HG03432 (cell line): ENCODE measurements around the gene CDHR4.
"Not testable (repeated sequence)": the region's sequence is repeated elsewhere in the genome, so short reads cannot be mapped to it uniquely, and the experiment has no call there.

Experiments used
- ATAC-seq: cut with Tn5 transposase; IDR thresholded peaks from one replicate; pipeline ENCODE4 v1.9.1; 2021; ENCODE audit warnings: mild to moderate bottlenecking, moderate library complexity; ENCODE audit not compliant: unreplicated experiment

Gene CDHR4

DNA sequence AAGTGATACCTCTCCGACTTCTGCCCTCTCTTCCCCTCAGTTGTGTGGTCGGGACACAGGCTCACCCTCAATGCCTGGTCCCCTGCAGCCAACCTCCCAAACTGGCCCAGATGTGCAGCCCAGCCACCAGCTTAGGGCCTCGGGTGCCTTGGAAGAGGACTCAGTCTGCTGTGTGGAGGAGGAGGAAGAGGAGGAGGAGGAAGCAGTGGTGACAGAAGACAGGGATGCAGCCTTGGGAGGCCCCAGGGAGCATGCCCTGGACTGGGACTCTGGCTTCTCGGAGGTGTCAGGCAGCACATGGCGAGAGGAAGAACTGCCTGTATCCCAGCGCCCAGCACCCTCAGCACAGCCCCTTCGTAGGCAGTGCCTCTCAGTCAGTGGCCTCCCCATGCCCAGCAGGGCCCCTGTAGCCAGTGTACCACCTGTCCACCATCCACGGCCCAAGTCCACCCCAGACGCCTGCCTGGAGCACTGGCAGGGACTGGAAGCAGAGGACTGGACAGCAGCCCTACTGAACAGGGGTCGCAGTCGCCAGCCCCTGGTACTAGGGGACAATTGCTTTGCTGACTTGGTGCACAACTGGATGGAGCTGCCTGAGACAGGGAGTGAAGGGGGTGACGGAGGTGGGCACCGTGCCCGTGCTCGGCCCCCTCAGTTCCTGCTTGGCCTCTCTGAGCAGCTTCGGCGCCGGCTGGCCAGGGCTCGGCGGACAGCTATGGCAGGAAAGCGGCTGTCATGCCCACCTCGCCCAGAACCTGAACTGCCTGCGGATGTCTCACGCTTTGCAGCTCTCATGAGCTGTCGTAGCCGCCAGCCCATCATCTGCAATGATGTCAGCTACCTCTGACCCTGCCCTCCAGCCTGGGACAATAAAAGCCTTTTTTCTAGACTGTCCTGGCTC lies 4.7 kb upstream of the CDHR4 start:
- ATAC-seq = no peak

DNA sequence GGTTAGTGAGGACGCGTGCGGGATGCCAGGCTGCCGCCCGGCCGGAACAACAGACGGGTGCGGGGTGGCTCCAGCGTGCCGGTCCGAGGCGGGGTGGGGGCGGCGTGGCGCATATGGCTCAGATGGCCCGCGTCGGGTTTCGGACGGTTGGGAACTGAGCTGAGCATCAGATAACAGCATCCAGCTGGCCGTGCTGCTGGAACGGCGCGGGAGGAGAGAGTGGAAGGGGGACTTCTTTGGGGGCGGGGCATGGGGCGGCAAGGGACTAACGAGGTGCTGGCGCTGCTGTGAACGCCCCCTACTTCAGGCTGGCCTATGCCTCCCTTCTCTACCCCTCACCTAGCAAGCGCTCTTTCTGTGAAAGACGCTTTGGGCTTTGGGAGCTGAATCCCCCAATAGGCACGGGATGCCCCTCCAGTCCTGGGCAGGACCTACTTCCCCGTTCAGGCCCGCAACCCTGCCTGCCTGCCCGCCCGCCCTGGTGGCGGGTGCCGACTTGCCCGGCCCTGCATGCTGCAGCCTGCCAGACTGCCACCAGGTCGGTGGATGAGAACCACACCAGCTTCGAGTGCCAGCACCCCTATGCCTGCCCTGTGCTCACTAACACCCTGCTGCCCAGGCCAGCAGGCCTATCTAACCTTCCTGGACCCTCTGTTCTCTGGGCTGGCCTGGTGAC lies 3.9 kb upstream of the CDHR4 start:
- peak; percentile 7 for ATAC-seq

DNA sequence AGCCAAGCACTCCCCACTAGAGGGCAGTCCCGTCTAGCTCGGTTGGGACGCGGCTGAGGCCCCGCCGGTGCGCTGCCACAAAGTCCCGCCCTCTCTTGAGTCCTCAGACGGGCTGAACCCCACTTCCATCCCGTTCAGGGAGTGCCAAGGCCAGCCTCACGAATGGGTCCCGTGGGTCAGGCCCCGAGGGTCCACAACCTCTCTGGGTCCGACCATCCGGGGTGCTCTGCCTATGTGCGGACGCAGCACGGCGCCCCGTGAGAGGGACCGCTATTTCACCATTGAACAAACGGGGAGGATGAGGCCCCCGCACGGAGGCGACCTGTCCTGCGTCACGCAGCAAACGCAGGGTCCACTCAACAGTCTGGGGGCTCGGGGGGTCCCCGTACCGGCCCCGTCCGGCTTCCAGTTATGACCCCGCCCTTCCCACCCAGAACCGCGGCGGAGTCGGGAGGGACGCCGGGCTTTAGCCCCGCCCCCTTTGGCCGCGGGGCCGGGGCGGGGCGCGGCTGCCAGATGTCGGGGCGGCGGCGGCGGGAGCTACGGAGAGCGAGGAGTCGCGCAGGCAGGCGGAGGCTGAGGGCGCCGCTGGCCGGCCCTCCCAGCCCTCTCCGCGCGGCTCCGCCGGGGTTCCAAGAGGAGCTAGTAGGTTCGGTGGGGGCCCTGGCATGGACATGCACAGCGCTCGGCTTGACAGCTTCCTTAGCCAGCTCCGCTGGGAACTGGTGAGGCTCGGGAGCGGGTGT lies 3.2 kb upstream of the CDHR4 start, which contains the start of gene INKA1:
Gene INKA1, plus strand, starts transcription at position 543 of the 746 bp plus-strand sequence. Its CDS starts 132 bp downstream, at position 675.
- ATAC-seq = peak; percentile 65

DNA sequence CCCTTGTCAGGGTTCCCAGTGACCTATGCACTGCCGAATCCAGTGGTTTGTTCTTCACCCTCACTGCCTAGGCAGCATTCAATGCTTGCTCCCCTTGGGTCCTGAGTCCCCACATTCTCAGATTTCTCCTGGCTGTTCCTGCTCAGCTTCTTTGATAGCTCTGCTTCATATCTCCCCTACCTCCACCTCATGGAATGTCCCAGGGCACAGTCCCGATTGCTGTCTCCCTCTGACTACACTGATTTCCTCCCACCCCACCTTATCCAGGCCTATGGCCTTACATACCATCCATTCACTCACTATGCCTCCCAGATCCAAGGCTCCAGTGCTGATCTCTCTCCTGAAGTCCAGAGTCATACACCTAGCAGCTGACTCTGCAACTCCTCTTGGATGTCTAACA lies 1.5 kb upstream of the CDHR4 start:
- ATAC-seq = no peak

DNA sequence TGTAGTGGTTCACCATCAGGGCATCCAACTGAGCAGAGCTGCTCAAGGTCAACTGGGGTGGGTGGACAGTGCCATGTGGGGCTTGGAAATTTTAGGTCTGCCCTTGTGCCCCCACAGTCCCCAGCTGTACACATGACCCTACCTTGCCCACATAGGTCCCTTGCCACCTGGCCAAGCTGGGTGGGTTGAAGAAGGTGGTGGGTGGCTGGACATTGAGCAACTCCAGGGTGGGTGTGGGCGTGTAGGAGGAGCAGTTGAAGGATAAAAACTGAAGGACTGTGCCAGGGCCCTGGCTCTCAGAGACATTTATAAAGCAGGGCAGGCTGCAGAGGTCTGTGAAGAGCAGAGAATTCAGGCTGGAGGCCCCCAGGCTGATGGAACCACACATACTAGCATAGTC lies 568 bp downstream of the CDHR4 start:
- ATAC-seq = no peak

DNA sequence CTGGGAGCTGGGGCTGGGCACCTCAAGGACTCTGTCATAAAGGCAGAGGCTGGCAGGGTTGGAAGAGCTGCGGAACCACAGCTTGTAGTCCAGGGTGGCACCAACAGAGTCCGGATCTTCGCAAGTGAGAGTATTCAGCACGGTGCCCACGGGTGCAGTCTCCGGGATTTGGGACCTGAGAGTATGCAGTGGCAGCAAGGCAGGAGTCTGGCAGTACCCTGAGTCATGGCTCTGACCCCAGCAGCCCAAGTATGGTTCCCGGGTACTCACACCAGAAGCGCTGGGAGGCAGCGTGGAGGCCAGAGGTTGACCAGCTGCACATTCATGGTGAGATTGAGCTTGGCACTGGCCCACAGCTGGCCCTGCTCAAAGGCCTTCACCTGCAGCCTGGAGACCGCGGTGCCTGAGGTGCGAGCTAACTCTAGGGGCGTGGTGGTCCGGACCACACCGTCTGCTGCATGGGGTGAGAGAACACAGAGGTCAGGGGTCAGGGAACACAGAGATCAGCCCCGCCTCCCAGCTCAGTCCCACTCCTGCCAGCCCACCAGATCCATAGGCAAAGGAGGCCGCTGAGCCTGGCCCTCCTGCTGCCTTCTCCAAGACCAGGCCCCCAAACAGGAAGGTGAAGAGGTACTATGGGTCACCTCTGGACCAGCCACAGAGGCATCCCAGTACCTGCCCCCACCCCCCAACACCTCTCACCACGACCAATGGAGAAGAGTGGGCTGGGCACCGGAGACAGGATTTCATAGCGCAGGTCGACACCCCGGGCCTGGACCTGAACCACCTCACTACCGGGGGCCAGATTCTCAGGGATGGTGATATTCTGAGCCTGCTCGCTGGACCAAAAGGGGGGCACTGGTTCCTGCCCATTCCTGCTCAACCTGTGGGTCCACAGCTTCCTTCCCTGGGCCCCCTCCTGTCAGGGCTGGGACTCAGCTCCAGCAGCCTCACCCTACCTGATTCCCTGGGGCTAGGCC lies 4.5 kb downstream of the CDHR4 start:
- no peak for ATAC-seq

DNA sequence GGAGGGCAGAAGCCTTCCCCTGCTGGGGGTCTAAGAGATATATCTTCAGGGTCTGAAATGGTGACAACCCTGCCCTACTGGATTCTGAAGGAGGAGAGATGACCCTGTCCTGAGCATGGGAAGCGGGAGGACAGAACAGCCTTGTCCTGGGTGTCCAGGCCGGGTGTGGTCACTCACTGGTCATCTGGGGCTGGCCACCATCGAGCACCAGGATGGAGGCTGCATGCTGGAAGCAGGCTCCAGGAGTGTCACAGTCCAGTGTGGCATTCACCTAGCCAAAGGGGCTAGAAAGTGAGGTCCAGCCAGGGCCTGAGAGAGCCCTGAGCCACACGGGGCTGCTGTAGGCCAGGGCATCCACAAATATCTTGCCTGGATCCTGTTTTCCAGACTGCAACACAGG lies 5.2 kb downstream of the CDHR4 start:
- no peak for ATAC-seq

DNA sequence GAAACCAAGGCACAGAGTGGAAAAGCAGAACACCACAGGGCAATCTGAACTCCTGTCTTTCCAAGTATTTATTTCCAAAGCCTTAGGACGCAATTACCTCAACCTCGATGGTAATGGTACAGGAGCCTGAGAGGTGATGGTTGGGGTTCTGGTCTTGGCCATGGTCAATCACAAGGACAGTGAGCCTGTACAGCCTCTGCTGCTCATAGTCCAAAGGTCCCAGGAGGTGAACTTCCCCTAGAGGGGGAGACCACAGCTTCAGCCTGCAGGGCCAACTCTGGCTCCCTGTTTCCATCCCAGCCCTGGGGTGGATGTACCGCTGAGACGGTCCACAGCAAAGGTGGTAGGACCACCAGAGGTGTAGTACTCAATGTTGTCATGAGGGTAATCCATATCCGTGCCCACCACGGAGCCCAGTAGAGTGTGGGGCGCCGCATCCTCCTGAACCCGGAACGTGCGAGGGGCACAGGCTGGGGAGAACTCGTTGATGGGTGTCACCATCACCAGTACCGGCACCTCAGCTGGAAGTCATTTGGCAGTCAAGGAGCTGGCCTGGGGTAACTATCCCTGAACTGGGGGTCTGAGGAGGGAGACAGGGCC lies 6.1 kb downstream of the CDHR4 start:
- ATAC-seq = no peak

DNA sequence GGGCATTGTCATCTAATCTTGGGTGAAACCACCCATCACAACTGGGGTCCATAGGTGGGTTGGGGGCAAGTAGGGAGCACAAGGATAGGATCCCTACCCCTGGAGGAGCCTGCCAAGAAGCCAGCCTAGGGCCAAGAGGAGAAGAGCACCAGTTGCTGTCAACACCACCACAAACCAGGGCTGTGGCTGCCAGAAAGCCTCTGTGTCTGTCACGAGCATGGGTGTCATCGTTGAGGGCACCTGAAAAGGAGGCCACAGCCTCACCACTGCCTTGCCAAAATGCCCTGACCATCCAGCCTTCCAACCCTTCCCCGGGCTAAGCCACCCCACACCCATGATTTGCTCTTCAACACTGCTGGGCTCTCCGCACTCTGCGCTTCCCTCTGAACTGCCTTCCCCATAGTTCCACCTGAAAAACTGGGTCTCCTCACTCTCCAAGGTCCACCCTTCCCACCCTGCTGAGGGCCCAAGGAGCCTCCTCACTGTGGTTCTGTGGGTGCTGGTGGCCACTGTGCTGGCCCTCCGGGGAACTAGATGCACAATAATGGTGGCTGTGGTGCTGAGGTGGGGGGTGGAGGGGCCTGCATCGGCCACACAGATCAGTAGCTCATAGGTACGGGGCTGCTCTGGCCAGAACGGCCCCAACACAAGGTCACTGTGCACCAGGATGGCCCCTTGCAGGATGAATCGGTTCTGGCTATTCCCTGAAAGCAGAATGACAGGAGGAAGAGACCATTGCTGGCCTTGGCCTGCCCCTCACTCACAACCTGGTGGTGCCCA lies 7.1 kb downstream of the CDHR4 start:
- no peak for ATAC-seq

DNA sequence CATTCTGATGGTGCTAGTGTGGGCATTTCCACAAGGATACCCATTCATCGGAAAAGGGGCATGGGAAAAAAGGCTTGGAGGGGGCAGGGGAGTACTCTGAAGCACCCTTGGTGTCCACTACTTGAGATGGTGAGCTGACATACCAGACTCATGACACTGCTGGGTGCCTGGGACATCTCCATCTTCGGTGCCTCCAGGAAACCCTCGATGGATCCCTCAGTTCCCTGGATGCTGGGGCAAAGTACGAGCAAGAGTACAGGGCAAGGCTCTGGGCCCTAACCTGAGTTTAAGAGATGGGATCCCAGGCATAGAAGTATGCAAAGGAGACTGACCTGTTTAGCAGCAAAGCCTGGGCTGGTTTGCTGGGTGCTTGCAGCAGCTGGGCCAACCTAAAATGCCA lies 8.1 kb downstream of the CDHR4 start:
- no peak for ATAC-seq

DNA sequence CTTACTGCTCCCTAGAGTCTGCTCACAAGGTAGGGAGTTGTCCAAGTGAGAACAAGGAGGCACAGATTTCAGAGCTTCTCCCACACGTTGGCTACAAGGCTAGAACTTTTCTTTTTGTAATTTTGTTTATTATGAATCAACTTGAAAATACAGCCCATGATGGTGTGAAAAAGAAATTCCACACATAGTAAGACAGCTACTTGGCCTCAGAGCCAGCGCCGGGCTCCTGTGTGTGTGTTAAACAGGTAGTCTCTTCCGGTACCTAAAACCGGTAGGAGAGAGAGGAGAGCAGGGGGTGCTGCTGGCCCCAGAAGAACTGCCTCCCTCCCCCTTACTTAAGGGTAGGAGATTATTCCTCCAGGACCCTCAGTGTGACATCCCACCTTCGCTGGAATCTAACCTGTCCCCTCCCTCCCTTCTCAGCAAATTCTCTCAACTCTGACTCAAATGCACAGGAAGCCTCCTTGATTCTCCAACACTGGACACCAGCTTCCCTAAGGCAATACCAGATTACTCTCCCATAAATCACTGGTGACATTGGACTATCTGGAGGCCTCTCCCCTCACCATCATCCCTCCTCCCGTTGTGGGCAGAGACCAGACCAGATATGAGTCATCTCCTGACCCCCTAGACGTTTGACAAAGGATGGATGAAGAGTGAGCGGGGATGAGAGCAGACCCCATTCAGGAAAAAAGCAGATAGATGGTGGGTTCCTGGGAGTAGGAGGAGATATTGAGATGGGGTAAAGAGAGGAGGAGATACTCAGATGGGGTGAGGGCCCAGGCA lies 8.9 kb downstream of the CDHR4 start:
- ATAC-seq = no peak

DNA sequence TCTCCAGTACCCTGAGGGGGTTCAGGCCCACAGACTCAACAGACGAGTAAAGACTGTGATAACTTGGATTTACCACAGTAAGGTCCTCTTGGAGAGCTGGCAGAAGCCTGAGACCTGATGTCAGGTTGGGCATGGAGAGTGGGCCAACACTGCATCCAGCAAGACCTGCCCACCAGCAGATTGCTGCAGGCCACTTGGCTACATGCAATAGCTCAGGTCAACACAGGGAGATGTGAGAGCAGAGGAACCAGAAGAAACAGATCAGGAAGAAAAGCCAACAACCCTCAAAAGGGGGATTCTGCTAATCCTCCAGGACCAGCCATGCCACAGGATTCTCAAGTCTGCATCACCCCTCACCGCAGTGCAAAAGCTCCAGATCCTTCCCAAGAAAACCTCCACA lies 11.6 kb downstream of the CDHR4 start:
- no peak for ATAC-seq

DNA sequence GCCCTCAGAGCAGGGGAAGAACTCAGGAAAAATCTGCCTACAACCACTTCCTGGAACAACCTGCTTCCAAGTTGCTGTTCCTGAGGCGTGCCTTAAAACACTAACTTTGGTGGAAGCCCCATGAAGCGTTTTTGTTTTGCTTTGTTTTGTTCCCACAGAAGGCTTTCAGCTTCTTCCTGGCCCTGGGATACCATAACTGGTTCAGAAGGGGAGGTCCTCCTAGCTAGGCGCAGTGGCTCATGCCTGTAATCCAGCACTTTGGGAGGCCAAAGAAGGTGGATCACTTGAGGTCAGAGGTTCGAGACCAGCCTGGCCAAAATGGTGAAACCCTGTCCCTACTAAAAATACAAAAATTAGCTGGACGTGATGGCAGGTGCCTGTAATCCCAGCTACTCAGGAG lies 12.1 kb downstream of the CDHR4 start:
- ATAC-seq = no peak

DNA sequence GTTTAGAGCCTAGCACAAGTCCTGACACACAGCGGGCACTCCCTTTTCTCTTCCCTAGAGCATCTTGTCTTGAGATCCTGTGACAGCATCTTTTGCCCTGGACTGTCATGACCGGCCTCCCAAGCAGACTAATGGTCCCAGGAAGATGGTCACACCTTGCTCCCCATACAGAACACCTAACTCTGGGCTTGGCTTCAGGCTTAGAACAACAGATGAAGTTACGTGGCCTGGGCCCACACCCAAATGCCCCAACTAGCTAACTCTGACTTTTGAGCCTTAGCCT lies 12.6 kb downstream of the CDHR4 start:
- no peak for ATAC-seq

DNA sequence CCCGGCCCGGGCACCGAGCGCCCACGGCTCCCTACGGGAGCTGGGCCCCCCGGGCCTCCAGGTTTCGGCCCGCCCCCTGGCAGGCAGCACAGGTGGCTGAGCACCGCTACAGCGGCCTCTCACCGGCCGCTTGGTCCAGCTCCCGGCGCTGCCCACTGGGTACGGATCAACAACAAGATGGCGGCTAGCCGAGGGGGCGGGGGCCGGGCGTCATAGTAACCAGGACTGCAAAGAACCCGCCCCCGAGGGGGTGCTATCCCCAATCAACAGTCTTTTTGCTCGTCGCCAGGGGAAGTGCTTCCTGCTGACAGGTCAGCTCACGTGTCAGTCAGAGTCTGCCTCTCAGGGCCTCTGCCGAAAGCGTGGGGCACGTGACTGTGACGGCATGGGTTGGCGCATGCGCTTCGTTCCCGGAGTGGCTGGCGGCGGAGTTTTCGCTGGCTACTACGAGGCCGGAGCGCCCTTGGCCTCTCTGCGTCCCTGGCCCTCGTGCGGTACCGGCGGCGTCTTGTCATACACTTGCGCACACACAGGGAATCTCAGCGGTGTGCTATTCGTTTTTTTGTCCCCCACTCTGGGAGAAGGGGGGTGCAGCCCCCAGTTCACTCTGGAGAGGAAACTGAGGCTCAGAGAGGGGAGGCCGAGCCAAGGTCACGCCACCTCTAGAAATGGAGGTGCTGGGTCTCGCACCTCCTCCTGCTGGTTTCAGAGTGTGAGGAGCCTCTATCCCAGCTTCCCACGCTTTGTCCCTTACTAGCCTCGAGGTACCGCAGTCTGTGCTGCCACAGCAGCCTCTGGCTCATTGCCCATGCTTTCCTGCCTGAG lies 13.1 kb downstream of the CDHR4 start, which contains the start of gene IP6K1:
Gene IP6K1, minus strand, starts transcription at position 186 of the 825 bp plus-strand sequence. CDS start 38,502 bp downstream, outside the sequence.
- ATAC-seq = peak; percentile 97

DNA sequence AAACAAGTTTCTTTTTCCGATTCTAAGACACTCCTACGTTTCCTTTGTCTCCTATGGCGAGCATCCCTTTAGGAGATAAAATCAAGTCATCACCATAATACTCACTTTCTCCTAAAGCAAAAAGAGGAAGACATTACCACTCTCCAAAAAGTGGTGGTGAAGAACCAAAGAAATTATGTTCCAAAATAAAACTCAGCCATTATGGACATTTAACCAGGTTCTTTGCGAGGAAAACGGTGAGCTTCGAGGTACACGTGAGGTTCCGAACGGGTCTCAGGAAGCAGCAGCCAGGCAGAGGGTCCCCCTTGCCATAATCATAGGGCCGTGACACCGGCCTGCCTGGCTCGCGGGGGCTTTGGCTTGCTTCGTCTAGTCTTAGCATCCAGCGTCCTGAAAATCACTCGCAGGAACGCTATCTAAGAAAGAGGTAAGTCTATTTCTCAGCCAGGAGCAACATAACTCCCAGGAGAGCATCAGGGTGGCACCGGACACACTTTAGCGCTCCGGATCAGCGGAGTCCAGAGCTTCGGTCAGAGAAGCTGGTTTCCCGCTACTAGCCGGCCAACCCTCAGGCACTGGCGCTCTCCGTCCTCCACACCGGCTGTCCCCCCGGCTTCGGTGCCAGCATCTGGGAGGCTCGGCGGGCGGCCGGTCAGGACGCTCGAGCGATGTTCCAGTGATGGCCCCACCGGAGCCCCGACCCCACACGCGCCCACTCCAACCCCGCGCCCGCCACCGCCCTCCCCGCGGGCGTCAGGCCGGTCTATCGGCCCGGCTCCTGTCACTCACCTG lies 13.9 kb downstream of the CDHR4 start:
- peak; percentile 53 for ATAC-seq

DNA sequence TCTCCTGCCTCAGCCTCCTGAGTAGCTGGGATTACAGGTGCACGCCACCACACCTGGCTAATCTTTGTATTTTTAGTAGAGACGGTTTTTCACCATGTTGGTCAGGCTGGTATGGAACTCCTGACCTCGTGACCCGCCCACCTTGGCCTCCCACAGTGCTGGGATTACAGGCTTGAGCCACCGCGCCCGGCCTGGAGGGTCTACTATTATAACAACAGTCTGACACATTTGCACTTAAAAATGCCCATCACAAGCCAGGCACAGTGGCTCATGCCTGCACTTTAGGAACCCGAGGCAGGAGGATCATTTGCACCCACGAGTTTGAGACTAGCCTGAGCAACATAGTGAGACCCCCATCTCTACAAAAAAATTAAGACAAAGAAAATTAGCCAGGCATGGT lies 17.4 kb downstream of the CDHR4 start:
- ATAC-seq = not testable (repeated sequence)
